Thyroid gland (tissue), 4 donors: ENCODE measurements around the gene BMP8B. TPM values are rescaled to one million over a fixed set of nuclear protein-coding genes. Genes with fewer than 3 reads are reported as not detected.
A peak's percentile ranks its signal among the peaks of the same experiment; 100 is the strongest.

Source experiments
- DNase-seq, 2 donors: peaks; one replicate each; pipeline ENCODE4 v3.0.0-alpha.2; 2019
- H3K27ac ChIP-seq, 3 donors: fragments of 200-600 bp; sonication (generic); 1 replicate in 2 of 3; 2 replicates in 1 of 3; pipeline ENCODE4 v1.5.1; 2016 to 2019; ENCODE audit warnings: mild to moderate bottlenecking in 1 of 3, moderate library complexity in 1 of 3
- H3K27me3 ChIP-seq: fragments of 200-600 bp; sonication (generic); one replicate; pipeline ENCODE4 v1.5.1; 2019
- H3K36me3 ChIP-seq, 2 donors: fragments of 200-600 bp; sonication (generic); one replicate each; pipeline ENCODE4 v1.5.1; 2016 to 2019
- H3K4me1 ChIP-seq, 2 donors: fragments of 200-600 bp; sonication (generic); one replicate each; pipeline ENCODE4 v1.5.1; 2017 to 2019
- H3K4me3 ChIP-seq, 3 donors: fragments of 200-600 bp; sonication (generic); replicated peaks in 1 of 3; 1 replicate in 2 of 3; 2 replicates in 1 of 3; pipeline ENCODE4 v1.5.1; 2016; ENCODE audit warnings: mild to moderate bottlenecking in 1 of 3
- H3K9me3 ChIP-seq: fragments of 200-600 bp; sonication (generic); one replicate; pipeline ENCODE4 v1.5.1; 2017
- CTCF ChIP-seq, 6 experiments: fragments of 200-600 bp in 3 of 6; fragments of 450-650 bp in 3 of 6; sonication (generic) in 3 of 6; IDR thresholded peaks; one replicate each; pipeline ENCODE4 v1.5.1; 2016 to 2019; ENCODE audit warnings: antibody characterized with exemption in 6 of 6, mild to moderate bottlenecking in 2 of 6, inconsistent platforms in 1 of 6, moderate library complexity in 1 of 6
- POLR2A ChIP-seq, 2 donors: fragments of 450-650 bp; IDR thresholded peaks; one replicate each; pipeline ENCODE4 v1.6.1; 2017; ENCODE audit warnings: antibody characterized with exemption in 2 of 2, mild to moderate bottlenecking in 2 of 2, moderate library complexity in 1 of 2
- WGBS, 2 donors: methylation state at CpG; one replicate each; pipeline ENCODE4 v1.1.5; 2017; 5-methylcytosine and 5-hydroxymethylcytosine counted together
- intact Hi-C: fragments of 100-400 bp; cut with DNase I; formaldehyde crosslinking; loops from one replicate; pipeline ENCODE4 v1.15.1; 2023
- total RNA-seq, 4 donors: library from RNA; depleted of rRNA; stranded (reverse); fragments of >200 nt; gene quantifications; one replicate each; pipeline ENCODE4 v1.2.3, GENCODE V29; 2016

The BMP8B gene
- total RNA-seq, 4 donors from 2014 or later: 6.6 to 15.4 (median 8.1) TPM

GRCh38 chr1:39729030-39729429, 59.6 kb downstream of the BMP8B start:
- DNase-seq: no peak
- intact Hi-C loops: no loop called here
- peaks cover 13% of the 10 kb centered on the region for H3K27me3 ChIP-seq
- TF ChIP-seq POLR2A (IDR thresholded peaks at IDR 0.05) (no peak), CTCF (IDR thresholded peaks at IDR 0.05) (no peak)
- peaks cover 0 to 6% of the 10 kb centered on the region in 2 donors for H3K4me1 ChIP-seq
- H3K4me3 ChIP-seq: no peak overlapping the region
- H3K27ac ChIP-seq: no peak overlapping the region
- H3K36me3 ChIP-seq: no peaks in the 10 kb centered on the region
- no peaks in the 10 kb centered on the region for H3K9me3 ChIP-seq
- WGBS, 2 donors: 58 to 72% methylated on average over 3 of the region's 3 CpGs

GRCh38 chr1:39727932-39728317, 60.7 kb downstream of the BMP8B start:
- 45 to 63% methylated on average over 14 of the region's 14 CpGs for WGBS, 2 donors
- DNase-seq: peak in 1 of 2 donors; percentile 8
- H3K4me1 ChIP-seq: no peaks in the 10 kb centered on the region
- no peak for TF ChIP-seq CTCF (IDR thresholded peaks at IDR 0.05)
- no peak for TF ChIP-seq POLR2A (IDR thresholded peaks at IDR 0.05)
- no peak overlapping the region for H3K4me3 ChIP-seq
- intact Hi-C loops: no loop called here
- H3K27me3 ChIP-seq: peaks cover 13% of the 10 kb centered on the region
- no peak overlapping the region for H3K27ac ChIP-seq
- no peaks in the 10 kb centered on the region for H3K36me3 ChIP-seq
- H3K9me3 ChIP-seq: no peaks in the 10 kb centered on the region

GRCh38 chr1:39727221-39727931, 61.3 kb downstream of the BMP8B start:
- no peaks in the 10 kb centered on the region for H3K4me1 ChIP-seq
- no peak overlapping the region for H3K27ac ChIP-seq
- no peak overlapping the region for H3K4me3 ChIP-seq
- peaks cover 13% of the 10 kb centered on the region for H3K27me3 ChIP-seq
- no peaks in the 10 kb centered on the region for H3K9me3 ChIP-seq
- intact Hi-C loops: no loop called here
- 45 to 51% methylated on average over 7 to 10 of the region's 10 CpGs for WGBS, 2 donors
- no peak for DNase-seq
- TF ChIP-seq POLR2A (IDR thresholded peaks at IDR 0.05) (no peak), CTCF (IDR thresholded peaks at IDR 0.05) (no peak)
- no peaks in the 10 kb centered on the region for H3K36me3 ChIP-seq

GRCh38 chr1:39726600-39726999, 62.1 kb downstream of the BMP8B start:
- no peak overlapping the region for H3K27ac ChIP-seq
- DNase-seq: no peak
- no peak for TF ChIP-seq CTCF (IDR thresholded peaks at IDR 0.05)
- no peak for TF ChIP-seq POLR2A (IDR thresholded peaks at IDR 0.05)
- no peak overlapping the region for H3K4me3 ChIP-seq
- H3K36me3 ChIP-seq: no peaks in the 10 kb centered on the region
- intact Hi-C loops: no loop called here
- H3K9me3 ChIP-seq: no peaks in the 10 kb centered on the region
- no peaks in the 10 kb centered on the region for H3K4me1 ChIP-seq
- WGBS, 2 donors: 82 to 88% methylated on average over 3 of the region's 3 CpGs
- peaks cover 13% of the 10 kb centered on the region for H3K27me3 ChIP-seq

- Histone ChIP-seq H3K9me3 (no peaks in the 10 kb centered on the region), H3K4me1 (no peaks in the 10 kb centered on the region), H3K36me3 (no peaks in the 10 kb centered on the region), H3K27me3 (peaks cover 2% of the 10 kb centered on the region), H3K4me3 (no peak overlapping the region), H3K27ac (no peak overlapping the region)
- DNase-seq: no peak
- TF ChIP-seq POLR2A (IDR thresholded peaks at IDR 0.05) (no peak), CTCF (IDR thresholded peaks at IDR 0.05) (no peak)
- intact Hi-C loops: no loop called here
- 22 to 24% methylated on average over 2 of the region's 2 CpGs for WGBS, 2 donors
Measured at GRCh38 chr1:39722495-39722894, 66.2 kb downstream of the BMP8B start.
